Activated naive CD8-positive, alpha-beta T cell treated with anti-CD3 and anti-CD28 coated beads for 36 hours (primary cell): Measurements from ENCODE around the gene NUBP1. TPM values are rescaled to one million over a fixed set of nuclear protein-coding genes. Genes with fewer than 3 reads are reported as not detected.

ENCODE experiments used
- DNase-seq: peaks from one replicate; pipeline ENCODE4 v3.0.0; 2021
- H3K27ac Mint-ChIP-seq: one replicate; pipeline ENCODE4 v1.8.0; 2022; ENCODE audit warnings: mild to moderate bottlenecking, moderate library complexity, mixed read lengths
- H3K27me3 Mint-ChIP-seq: one replicate; pipeline ENCODE4 v1.8.0; 2022; ENCODE audit warnings: mild to moderate bottlenecking, mixed read lengths
- H3K36me3 Mint-ChIP-seq: one replicate; pipeline ENCODE4 v1.8.0; 2021; ENCODE audit warnings: mild to moderate bottlenecking, mixed read lengths
- H3K4me1 Mint-ChIP-seq: one replicate; pipeline ENCODE4 v1.8.0; 2021; ENCODE audit warnings: mixed read lengths
- H3K4me3 Mint-ChIP-seq: one replicate; pipeline ENCODE4 v1.8.0; 2022; ENCODE audit warnings: mild to moderate bottlenecking, moderate library complexity, mixed read lengths
- H3K9me3 Mint-ChIP-seq: one replicate; pipeline ENCODE4 v1.8.0; 2022; ENCODE audit warnings: mixed read lengths
- total RNA-seq, 2 experiments: library from RNA; stranded (reverse); gene quantifications; one replicate each; pipeline ENCODE4 v1.2.3, GENCODE V29; 2021

NUBP1 gene
- 10 to 100 TPM; 24.3 to 26.7 TPM for total RNA-seq

GRCh38 chr16:10743610-10744369 is at the start of gene NUBP1:
Gene NUBP1 (plus strand): TSS chr16:10743842. CDS start chr16:10743864, 22 bp downstream.
- peak within 1 kb of the TSS; percentile 98 for H3K27ac Mint-ChIP-seq
- H3K27me3 Mint-ChIP-seq: no peaks in the 10 kb centered on the region
- no peaks in the 10 kb centered on the region for H3K9me3 Mint-ChIP-seq
- H3K4me1 Mint-ChIP-seq: peaks cover 34% of the 10 kb centered on the region
- peak within 1 kb of the TSS; percentile 90 for H3K4me3 Mint-ChIP-seq
- peak; percentile 94 for DNase-seq
- H3K36me3 Mint-ChIP-seq: peaks cover 6% of the 10 kb centered on the region

DNA sequence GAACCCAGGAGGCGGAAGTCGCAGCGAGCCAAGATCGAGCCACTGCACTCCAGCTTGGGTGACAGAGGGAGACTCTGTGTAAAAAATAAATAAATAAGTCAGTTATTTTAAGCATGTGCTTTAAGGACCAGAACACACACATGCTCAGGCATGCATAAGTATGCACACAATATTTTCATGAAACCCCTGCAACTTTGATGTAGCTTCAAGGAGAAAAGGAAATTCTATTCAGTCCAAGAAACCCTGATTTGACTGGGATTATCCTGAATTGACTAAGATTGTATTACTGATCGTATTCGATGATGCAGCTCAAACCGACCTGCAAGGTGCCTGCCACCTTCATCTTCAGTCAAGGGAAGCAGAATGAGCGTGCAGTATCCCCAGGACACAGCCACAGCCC is 49.8 kb upstream of the NUBP1 start:
- H3K27ac Mint-ChIP-seq: no peak overlapping the region
- no peaks in the 10 kb centered on the region for H3K9me3 Mint-ChIP-seq
- H3K36me3 Mint-ChIP-seq: no peaks in the 10 kb centered on the region
- H3K27me3 Mint-ChIP-seq: peaks cover 4% of the 10 kb centered on the region
- H3K4me3 Mint-ChIP-seq: no peak overlapping the region
- no peak for DNase-seq
- no peaks in the 10 kb centered on the region for H3K4me1 Mint-ChIP-seq

DNA sequence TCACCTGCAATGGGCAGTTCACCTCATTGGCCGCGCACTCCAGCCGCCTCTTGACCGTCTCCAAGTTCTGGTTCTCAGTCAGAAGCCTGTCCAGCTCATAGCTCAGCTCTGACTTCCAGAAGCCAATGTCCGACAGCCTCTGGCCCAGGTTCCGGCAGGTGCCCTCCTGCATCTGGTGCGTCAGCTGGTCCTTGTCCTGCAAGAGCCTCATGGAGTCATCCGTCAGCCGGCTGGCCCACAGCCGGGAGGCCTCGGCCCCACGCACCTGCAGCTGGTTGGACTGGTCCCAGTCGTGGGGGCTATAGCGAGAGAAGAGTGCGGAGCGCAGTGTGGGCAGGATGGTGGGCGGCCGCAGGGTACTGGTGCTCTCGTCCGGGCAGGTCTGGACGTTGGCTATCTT is 49.3 kb upstream of the NUBP1 start:
- Mint-ChIP-seq H3K9me3 (no peaks in the 10 kb centered on the region), H3K27me3 (peaks cover 4% of the 10 kb centered on the region), H3K36me3 (no peaks in the 10 kb centered on the region), H3K4me3 (no peak overlapping the region), H3K4me1 (no peaks in the 10 kb centered on the region), H3K27ac (no peak overlapping the region)
- DNase-seq: no peak

- no peaks in the 10 kb centered on the region for H3K9me3 Mint-ChIP-seq
- no peak within 1 kb of the TSS for H3K4me3 Mint-ChIP-seq
- DNase-seq: no peak
- H3K27me3 Mint-ChIP-seq: peaks cover 4% of the 10 kb centered on the region
- H3K27ac Mint-ChIP-seq: no peak within 1 kb of the TSS
- H3K36me3 Mint-ChIP-seq: no peaks in the 10 kb centered on the region
- no peaks in the 10 kb centered on the region for H3K4me1 Mint-ChIP-seq
Observed at GRCh38 chr16:10694830-10695229, 48.8 kb upstream of the NUBP1 start, which contains the start of gene TEKT5. Gene TEKT5 (minus strand): TSS chr16:10694930. CDS start chr16:10694873, 57 bp downstream.

GRCh38 chr16:10699756-10700155 is 43.9 kb upstream of the NUBP1 start:
- H3K4me1 Mint-ChIP-seq: no peaks in the 10 kb centered on the region
- H3K36me3 Mint-ChIP-seq: no peaks in the 10 kb centered on the region
- H3K9me3 Mint-ChIP-seq: no peaks in the 10 kb centered on the region
- no peak overlapping the region for H3K27ac Mint-ChIP-seq
- no peak for DNase-seq
- H3K4me3 Mint-ChIP-seq: no peak overlapping the region
- H3K27me3 Mint-ChIP-seq: no peaks in the 10 kb centered on the region

DNA sequence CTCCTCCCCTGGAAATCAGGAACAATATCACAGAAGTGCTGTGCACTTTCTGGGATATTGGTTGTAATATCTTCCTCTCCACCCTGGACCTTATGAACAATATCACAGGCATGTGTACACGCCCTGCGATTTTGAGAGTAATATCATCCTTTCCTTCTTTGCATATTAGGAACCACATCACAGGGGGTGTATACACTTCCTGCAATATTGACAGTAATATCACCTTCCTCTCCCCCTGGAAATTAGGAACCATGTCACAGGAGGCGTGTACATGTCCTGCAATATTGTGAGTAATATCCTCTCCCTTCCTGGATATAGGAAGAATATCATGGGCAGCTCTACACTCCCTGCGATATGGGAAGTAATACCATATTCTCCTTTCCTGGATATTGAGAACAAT is 34.7 kb upstream of the NUBP1 start:
- Mint-ChIP-seq H3K4me1 (no peaks in the 10 kb centered on the region), H3K27me3 (no peaks in the 10 kb centered on the region), H3K9me3 (no peaks in the 10 kb centered on the region), H3K36me3 (no peaks in the 10 kb centered on the region), H3K27ac (no peak overlapping the region), H3K4me3 (no peak overlapping the region)
- no peak for DNase-seq

- no peaks in the 10 kb centered on the region for H3K4me1 Mint-ChIP-seq
- H3K27ac Mint-ChIP-seq: no peak overlapping the region
- no peaks in the 10 kb centered on the region for H3K36me3 Mint-ChIP-seq
- DNase-seq: no peak
- no peaks in the 10 kb centered on the region for H3K27me3 Mint-ChIP-seq
- no peaks in the 10 kb centered on the region for H3K9me3 Mint-ChIP-seq
- no peak overlapping the region for H3K4me3 Mint-ChIP-seq
Observed at GRCh38 chr16:10728003-10728887, 15.4 kb upstream of the NUBP1 start.

- no peaks in the 10 kb centered on the region for H3K9me3 Mint-ChIP-seq
- H3K4me1 Mint-ChIP-seq: no peaks in the 10 kb centered on the region
- no peak overlapping the region for H3K27ac Mint-ChIP-seq
- H3K27me3 Mint-ChIP-seq: no peaks in the 10 kb centered on the region
- no peak for DNase-seq
- no peak overlapping the region for H3K4me3 Mint-ChIP-seq
- H3K36me3 Mint-ChIP-seq: no peaks in the 10 kb centered on the region
Observed at GRCh38 chr16:10729104-10730048, 14.3 kb upstream of the NUBP1 start.

DNA sequence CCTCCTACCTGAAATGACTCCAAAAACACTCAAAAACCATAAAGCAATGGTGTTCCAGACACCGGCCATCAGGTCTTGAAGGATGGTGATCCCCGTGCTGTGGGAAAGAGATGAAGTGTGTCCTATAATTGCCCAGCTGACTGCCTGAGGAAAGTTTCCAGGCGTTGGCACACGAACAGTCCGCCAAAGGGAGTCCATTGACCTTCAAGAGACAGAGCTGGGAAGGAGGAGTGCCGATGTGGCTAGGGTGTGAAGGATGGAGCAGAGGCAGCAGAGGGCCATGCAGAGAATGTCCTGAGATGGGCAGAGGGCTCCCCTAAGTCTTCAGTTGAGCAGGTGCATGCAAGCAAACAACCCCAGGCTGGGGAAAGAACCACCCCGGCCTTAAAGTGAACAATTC is 11.9 kb upstream of the NUBP1 start:
- Mint-ChIP-seq H3K4me3 (no peak overlapping the region), H3K9me3 (no peaks in the 10 kb centered on the region), H3K27ac (no peak overlapping the region), H3K4me1 (no peaks in the 10 kb centered on the region), H3K27me3 (no peaks in the 10 kb centered on the region), H3K36me3 (no peaks in the 10 kb centered on the region)
- no peak for DNase-seq

- Mint-ChIP-seq H3K4me3 (peak overlapping the region; percentile 60), H3K9me3 (no peaks in the 10 kb centered on the region), H3K4me1 (peaks cover 24% of the 10 kb centered on the region), H3K27me3 (no peaks in the 10 kb centered on the region), H3K27ac (peak overlapping the region; percentile 52), H3K36me3 (no peaks in the 10 kb centered on the region)
- DNase-seq: peak; percentile 54
Observed at GRCh38 chr16:10737068-10737625, 6.5 kb upstream of the NUBP1 start.

DNA sequence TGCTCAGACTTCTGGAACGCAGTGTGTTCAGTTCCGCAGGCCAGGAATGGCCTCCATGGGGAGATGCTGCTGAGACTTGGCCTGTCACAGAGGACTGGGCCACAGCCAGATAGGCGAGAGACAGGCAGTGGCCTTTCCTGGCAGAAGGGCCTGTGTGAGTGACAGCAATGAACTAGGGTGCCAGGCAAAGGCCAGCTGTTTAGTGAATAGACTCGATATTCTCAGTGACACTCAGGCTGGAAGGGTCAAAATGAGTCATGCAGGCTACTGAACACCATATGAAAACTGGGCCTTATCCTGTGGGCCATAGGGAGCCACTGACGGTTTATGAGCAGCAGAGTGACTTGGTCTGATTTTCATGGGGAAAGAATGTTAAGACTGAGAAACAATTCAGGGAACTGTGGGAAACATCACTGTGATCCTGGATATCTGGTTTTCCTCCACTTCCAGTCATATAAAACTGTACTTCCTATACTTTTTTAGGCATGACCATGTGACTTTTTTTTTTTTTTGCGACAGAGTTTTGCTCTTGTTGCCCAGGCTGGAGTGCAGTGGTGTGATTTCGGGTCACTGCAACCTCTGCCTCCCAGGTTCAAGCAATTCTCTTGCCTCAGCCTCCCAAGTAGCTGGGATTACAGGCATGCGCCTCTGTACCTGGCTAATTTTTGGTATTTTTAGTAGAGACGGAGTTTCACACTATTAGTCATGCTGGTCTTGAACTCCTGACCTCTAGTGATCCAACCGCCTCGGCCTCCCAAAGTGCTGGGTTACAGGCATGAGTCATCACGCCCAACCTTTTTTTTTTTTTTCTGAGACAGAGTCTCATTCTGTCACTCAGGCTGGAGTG is 5.2 kb upstream of the NUBP1 start:
- Mint-ChIP-seq H3K27ac (no peak overlapping the region), H3K4me3 (no peak overlapping the region), H3K36me3 (no peaks in the 10 kb centered on the region), H3K27me3 (no peaks in the 10 kb centered on the region), H3K4me1 (peaks cover 29% of the 10 kb centered on the region), H3K9me3 (no peaks in the 10 kb centered on the region)
- peak; percentile 63 for DNase-seq

- no peak overlapping the region for H3K27ac Mint-ChIP-seq
- no peaks in the 10 kb centered on the region for H3K27me3 Mint-ChIP-seq
- DNase-seq: no peak
- H3K4me1 Mint-ChIP-seq: peaks cover 37% of the 10 kb centered on the region
- no peaks in the 10 kb centered on the region for H3K9me3 Mint-ChIP-seq
- H3K4me3 Mint-ChIP-seq: no peak overlapping the region
- H3K36me3 Mint-ChIP-seq: peaks cover 4% of the 10 kb centered on the region
Observed at GRCh38 chr16:10740000-10740844, 3.4 kb upstream of the NUBP1 start.

DNA sequence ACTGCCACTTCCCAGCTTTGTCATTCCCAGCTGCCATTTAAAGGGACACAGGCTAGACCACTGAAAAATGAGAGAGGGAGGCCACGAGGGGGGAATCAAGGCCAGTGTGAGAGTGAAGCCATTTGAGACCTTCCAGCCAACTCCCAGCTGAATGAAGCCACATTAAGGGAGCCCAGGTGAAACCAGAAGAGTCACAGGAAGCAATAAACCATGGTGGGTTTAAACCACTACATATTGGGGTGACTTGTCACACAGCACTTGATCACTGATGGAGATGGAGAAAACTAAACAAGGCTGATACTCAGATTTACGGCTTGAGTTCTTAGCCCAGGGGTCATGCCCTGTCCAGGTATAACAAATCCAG is 2.8 kb upstream of the NUBP1 start:
- DNase-seq: no peak
- Mint-ChIP-seq H3K36me3 (peaks cover 6% of the 10 kb centered on the region), H3K27ac (no peak overlapping the region), H3K4me1 (peaks cover 43% of the 10 kb centered on the region), H3K4me3 (no peak overlapping the region), H3K27me3 (no peaks in the 10 kb centered on the region), H3K9me3 (no peaks in the 10 kb centered on the region)
